HG03442 (cell line): Measurements from ENCODE around the gene MRPL23.
"Not testable (repeated sequence)": the region's sequence is repeated elsewhere in the genome, so short reads cannot be mapped to it uniquely, and the experiment has no call there.

Experiments used
- ATAC-seq: cut with Tn5 transposase; IDR thresholded peaks from one replicate; pipeline ENCODE4 v1.9.1; 2021; ENCODE audit warnings: mild to moderate bottlenecking, moderate library complexity; ENCODE audit not compliant: unreplicated experiment

The MRPL23 gene

DNA sequence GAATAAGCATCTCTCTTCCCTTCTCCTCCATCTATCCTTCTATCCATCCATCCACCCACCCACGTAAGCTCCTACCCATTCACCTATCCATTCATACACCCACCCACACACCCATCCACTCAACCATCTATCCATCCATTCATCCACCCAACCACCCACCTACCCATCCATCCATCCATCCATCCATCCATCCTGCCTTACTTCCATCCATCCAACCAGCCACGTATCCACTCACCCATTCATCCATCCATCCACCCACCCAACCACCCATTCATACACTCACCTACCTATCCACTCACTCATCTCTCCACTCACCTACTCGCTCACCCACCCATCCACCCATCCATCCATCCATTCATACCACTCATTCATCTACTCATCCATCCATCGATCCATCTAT, 14.5 kb upstream of the MRPL23 start:
- no peak for ATAC-seq

DNA sequence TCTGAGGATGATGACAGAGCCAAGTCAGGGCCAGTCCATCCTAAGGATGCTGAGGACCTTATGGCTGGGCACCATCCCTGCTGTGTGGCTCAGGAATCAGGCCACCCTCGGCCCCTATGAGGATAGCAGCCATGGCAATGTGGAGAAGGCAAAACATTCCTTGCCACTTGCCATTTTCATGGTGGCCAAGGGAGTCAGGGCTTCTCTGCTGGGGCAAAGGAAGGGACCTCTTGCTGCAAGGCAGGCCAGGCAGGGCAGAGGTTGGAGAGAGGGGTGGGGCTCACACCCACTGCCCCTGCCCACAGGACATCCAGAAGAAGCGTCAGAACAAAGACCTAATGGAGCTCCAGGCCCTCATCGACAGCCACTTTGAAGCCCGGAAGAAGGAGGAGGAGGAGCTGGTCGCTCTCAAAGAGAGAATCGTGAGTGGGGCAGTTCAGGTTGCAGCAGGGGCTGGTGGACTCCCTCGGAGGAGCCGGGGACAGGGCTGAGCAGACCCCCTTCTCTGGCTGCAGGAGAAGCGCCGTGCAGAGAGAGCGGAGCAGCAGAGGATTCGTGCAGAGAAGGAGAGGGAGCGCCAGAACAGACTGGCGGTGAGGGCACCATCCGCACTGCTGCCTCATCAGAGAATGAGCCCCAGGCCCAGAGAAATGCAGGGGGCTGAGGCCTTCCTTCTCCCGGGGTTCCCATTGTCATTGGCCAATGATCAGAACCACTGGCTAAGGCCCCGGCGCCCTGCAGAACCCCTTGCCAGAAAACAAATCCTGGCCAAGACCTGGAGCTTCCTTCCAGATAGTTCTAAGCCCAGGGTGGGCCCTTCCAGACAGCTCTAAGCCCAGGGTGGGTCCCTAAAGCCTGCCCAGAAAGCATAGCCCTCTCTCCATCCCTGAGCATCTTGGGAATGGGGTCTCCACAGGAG, 13.5 kb upstream of the MRPL23 start:
- ATAC-seq, result no peak

DNA sequence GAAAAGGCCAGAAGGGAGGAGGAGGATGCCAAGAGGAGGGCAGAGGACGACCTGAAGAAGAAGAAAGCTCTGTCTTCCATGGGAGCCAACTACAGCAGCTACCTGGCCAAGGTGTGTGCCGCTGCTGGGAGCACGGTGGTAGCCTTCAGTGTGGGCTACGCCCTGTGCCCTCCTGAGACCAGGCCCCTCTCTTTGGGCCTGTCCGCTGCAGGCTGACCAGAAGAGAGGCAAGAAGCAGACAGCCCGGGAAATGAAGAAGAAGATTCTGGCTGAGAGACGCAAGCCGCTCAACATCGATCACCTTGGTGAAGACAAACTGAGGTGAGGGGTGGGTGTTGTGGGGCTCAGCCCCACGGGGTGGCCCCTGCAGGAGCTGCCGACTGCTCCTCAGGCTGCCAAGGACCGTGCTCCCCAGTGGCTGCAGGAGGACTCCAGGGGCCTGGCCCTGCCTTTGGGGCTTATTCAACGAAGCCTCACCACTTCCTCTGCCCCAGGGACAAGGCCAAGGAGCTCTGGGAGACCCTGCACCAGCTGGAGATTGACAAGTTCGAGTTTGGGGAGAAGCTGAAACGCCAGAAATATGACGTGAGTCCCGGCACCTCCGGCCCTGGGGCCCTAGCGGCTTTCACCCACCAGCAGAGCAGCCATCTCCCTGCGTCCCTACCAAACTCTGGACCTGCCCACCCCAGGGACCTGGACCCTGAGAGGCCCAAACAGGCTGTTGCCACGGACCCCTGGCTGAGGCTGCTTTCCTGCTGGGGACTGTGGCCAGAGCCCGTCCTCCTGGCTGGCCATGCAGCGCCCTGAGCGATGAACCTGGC, 12.6 kb upstream of the MRPL23 start:
- ATAC-seq, result no peak

DNA sequence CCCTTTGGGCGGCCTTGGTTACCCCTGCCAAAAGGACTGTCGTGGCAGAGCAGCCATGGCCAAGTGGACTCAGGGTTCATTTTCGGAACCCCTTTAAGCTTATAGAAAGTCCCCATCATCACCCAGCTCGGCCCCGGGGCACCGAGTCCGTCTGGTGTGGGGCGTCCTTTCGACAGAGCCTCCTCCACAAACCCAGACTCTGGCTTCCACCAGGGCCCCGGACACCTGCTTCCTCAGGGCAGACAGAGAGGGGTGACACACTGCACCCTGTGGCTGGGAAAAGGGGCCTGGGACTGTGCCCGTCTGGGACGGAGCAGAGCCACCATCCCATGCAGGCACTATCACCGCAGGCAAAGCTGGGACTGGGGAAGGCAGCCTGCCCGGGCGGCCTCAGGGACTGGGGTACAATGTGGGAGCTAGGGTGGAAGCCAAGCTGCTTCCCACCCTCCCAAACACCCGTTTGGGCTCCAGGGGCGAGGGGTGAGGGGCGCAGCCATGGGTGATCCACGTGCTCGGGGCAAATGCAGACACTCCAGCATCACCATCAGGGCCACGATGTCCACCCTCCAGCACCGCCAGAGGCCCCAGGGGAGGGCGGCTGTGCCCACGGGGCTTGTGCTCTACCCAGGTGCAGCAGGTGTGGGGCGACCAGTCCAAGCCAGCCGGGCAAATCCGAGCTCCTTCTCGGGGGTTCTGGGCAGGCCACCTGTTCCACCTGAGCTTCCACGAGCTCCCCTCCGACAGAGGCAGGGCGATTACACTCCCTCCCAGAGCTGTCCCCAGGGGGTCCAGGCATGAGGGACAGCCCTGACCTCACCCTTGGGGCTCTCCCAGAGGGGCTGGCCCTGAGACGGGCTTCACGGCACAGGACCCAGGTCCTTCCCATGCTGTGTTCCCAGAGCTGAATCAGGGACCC, 11.7 kb upstream of the MRPL23 start:
- ATAC-seq, result no peak

DNA sequence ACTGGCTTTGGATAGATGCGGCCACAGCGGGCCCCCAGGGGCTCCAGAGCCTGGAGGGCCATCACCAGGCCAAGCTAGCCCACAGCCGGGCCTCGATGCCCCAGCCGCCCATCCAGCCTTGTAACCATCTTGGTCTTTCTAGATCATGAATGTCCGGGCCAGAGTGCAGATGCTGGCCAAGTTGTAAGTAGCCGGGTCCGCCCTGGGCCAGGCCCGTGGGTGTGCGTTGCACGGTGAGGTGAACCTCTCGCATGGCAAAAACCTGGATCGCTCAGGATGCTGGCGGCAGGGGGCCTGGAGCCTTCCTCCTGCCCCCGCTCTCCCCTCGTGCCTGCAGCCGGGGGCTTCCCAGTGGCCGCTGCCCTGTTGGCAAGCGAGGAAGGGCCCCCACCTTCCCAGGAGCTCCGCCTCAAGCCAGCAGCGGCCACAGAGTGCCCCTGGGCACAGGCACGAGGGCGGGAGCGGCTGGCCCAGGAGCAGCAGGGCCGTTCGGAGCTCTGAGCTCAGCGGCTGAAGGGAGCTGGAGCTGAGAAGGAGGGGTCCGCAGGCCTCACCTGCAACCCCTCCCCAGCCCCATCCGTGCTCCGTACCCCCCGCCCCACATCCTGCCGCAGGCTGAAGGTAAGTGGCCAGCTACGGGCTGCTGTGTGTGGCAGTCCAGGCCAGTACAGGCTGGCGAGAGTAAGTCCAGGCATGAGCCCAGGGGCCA, 10.9 kb upstream of the MRPL23 start:
- ATAC-seq, result no peak

DNA sequence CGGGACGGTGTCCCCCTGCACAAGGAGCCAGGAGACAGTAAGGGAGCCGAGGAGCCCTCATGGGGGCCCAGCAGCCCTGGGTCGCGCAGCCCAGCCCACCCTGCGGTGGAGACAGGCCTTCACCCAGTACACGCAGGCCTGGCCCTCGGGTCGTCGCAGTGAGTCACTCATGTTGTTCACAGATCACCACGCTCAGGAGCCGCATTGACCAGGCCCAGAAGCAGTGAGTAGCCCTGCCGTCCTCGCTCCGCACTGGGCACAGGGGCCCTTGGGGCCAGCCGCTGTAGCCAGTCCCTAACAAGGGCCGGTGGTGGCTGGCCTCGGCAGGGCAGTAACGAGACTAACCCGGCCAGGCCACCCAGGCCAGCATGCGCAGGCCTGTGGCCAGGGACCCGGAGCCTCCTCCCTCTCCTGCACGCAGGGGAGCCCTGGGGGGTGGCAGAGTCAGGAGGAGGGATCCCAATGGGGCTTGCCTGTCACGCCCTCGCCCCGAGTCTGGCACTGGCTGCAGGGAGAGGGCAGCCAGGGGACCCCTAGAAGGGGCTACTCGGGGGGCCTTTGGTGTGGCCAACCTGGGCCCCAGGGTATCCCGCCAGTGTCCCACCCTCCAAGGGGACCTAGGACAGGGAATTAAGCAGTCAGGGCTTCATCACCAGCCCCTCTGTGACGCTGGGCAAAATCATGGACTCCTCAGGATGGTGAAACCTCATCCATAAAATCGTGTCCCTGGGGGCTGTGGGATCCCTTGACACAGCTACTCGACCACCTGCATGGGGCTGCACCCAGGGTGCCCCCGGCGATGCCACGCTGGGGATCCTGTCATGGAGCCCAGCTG, 10.1 kb upstream of the MRPL23 start:
- no peak for ATAC-seq

DNA sequence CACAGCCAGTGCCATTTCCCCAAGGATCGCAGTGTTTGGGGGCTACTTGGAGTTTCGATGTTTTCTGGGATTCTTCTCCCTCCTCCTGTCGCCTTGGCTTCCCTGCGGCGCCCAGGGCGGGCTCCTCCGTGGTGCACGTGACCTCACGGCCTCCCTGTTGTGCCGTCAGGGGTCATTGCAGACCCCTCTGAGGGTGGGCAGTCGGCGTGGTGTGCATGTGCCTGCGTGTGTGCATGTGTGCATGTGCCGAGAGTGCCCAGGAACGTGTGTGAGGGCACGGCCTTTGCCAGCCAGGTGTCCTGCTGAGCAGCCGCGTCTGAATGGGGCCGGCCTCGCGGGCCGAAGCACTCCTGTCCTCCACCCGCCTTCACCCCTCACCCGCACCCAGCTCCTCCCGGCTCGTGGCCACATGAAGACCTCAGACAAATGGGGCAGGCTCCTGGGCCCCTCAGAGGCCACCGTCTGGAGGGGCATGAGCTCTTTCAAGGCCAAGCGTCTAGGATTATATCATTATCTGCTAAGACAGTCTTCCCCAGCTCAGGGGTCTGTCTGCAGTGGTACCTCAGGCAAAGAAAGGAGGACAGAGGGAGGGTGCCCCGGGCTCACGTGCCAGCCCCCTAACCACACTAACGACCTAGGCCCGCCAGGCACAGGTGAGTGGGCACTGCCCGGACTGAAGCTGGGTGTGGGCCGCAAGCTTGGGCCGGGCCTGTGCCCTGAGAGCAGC, 9.4 kb upstream of the MRPL23 start:
- ATAC-seq, result no peak

DNA sequence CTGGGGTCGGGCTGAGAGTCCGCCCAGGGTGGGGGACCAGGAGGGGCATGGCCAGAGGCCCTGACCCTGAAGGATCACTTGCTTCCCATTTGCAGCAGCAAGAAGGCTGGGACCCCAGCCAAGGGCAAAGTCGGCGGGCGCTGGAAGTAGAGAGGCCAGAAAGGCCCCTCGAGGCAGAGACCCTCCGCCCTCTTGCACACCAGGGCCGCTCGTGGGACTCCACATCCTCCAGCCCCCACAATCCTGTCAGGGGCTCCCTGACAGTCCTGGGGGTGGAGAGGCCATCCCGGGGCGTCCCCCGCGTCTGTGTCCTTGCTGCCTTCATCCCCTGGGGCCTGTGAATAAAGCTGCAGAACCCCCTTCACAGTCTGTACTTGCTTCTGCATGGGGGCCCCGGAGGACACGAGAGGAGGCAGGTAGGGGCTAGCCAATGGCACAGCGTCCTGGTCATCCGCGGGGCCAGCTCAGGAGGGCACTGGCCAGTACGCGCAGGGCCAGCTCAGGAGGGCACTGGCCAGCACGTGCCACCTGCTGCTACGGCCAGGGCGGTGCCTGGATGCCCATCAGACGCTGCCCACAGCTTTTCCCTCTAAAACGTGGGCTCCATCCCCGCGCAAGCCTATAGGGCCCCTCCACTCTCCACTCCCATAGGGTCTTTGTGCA, 8.7 kb upstream of the MRPL23 start:
- no peak for ATAC-seq

DNA sequence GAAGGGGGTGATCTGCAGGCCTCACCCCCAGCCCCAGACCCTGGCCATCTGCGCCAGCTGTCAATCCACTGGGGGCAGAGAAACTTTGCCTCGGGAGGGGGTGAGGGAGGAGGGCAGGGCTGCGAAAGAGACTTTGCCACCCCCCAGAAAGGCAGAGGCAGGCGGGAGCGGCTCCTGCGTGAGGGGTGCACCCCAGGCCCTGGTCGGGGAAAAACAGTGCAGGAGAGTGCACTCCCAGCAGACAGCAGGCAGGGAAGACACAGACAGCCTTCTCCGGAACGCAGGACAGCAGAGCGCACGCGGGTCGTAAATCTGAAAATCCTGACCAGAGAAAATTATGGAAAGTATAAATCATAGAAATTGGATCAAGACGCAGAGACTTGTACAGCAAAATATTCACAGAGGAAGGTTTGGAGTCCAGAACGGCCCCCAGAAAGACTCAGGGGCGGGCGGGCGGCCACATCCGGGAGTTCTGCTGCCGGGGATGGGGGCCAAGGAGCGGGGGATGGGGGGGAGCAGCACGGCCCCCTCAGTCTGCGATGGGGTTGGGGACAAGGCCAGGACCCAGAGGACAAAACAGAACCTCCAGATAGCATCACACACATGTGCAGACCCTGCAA, 8.0 kb upstream of the MRPL23 start:
- no peak for ATAC-seq

DNA sequence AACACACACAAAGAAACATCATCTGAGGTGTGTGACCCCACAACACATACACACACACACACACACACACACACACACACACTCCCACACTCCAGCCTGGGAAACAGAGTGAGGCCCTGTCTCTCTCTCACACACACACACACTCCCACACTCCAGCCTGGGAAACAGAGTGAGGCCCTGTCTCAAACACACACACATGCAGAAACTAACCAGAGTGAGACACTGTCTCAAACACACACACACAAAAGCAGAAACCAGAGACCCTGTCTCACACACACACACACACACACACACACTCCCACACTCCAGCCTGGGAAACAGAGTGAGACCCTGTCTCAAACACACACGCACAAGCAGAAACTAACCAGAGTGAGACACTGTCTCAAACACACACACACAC, 7.3 kb upstream of the MRPL23 start:
- not testable (repeated sequence) for ATAC-seq

DNA sequence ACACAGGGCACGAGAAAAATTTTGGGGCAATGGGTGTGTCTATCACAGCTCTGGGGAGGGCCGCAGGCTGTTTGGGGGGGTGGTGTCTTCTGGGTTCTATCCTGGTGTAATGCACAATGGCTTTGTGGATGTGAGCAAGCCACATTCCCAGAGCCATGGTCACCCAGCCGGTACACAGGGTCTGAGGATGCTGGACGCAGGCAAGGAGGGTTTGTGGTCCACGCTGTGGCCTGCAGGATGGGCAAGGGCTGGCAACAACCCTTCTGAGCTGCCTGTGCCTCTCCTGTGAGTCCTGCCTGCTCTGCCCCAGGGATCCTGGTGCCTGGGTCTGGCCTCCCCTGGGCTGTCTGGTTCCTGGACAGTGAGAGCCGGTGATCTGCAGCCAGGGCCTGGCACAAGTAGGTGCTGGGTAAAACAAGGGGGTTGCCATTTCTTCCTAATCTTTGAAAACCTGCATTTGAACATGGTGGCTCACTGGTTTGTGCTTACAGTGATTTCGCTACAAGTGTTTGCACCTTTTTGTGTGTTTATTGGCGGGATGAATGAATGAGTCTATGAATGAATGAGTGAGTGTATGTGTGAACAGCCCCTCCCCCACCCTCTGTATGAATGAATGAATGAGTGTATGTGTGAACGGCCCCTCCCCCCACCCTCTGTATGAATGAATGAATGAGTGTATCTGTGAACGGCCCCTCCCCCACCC, 4.4 kb upstream of the MRPL23 start:
- ATAC-seq, result no peak

DNA sequence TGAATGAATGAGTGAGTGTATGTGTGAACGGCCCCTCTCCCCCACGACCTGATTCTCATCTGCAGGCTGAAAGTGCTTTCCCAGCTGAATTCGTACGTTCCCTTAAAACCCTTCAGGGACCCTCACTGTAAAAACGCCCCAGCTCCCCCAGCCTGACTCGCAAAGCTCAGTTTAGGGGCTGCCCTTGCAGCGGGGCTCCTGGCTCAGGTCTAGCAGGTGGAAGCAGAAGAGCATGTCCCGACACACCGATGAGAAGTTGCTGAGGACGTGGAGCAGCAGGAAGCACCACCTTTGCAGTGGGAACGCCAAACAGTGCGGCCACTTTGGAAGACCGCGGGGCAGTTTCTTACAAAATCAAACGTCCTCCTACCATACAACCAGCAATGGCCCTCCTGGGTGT, 3.6 kb upstream of the MRPL23 start:
- no peak for ATAC-seq

DNA sequence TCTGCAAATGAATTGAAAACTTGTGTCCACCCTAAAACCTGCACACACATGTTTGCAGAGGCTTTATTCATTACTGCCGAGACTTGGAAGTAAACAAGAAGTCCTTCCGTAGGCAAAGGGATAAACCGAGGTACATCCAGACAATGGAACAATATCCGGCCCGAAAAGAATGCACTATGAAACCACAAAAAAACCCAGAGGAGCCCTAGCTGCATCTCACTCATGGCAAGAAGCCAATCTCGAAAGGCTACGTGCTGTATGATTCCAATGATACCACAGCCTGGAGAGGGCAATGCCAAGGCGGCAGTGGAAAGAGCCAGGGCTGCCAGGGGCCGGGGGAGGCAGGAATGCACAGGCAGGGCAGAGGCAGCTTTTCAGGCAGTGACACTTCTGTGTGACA, 3.2 kb upstream of the MRPL23 start:
- ATAC-seq, result no peak

DNA sequence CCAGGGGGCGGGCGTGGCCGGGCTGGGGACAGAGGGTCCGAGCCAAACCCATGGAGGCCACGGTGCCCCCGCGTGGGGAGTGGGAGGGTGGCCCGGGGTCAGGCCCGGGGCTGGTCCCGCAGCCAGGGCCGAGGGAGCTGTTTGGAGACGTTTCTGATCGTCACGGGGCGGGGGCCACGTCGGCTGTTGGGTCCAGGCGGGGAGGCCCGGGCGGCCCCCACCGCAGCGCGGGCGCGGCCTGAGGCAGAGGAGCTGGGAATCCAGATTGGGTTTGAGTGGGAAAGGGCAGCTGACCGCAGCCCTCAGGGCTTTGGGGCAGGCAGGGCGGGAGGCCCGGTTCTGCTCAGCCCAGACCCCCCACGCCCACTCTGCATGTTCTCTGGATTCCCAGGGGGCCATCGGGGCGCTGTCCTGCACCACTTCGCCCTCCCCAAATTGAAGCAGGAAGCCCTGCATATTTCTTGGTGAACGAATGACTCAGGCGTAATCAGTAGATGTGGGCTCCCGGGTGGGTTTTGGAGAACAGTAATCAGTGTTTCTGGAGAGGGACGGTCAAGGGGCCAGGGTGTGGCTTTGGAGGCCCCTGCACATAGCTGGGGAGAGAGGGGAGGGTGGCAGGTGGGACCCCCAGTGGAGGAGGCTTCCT, 583 bp downstream of the MRPL23 start:
- ATAC-seq, result no peak

DNA sequence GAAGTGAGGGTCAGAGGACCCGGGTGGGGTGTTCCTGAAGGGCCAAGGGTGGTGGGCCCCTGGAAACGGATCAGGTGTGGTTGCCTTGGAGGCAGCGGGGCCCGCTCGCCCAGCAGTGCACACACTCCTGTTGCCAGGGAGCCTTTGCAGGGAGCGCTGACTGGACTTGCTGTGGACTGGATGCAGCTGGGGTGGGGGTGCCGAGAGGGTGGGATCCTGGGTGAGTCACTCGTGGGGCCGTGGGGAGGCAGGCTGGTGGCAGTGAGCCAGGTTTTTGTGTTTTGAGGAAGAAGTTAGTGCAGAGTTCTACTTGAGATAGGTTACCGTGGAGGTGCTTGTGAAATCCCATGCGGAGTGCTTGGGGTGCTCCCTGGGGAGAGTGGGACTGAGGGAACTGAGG, 1.3 kb downstream of the MRPL23 start:
- ATAC-seq, result no peak

DNA sequence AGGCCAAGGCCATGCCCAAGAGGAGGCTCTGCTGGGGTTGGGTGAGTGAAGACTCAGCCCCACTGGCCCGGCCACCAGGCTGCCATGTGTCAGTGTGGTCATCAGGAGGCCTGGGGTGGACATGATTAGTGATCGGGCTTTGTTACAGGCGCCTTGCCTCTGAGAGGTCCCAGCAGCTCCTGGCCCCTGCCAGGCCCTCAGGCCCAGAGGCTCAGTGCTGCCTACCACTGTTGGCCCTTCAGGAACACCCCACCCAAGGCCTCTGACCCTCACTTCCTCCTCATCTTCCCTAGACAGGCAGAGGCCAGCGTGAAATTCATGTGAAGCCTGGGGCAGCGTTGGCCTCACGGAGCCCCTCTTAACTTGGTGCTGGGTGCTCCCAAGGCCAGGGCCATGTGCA, 2.2 kb downstream of the MRPL23 start:
- ATAC-seq, result no peak

DNA sequence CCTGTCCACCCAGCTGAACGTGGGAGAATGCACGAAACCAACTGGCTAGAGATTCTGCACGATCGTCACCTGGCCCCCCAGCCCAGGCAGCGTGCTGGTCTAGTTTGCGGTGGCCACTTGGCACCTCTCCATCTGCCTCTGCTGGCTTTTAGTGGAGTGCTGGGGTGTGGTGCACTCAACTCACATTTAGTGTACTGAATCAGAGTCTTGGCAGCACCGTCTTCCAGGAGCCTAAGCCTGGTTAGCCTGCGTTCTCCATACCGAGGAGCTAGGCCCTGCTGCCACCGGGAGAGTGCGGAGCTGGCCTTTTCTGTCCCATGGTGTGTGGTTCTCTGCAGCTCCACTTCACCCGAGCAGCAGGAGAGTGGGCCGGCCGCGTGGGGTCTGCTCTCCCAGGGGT, 2.8 kb downstream of the MRPL23 start:
- no peak for ATAC-seq
